PC-3 (cell line): ENCODE data around the gene ADAMTS15. TPM values are rescaled to one million over a fixed set of nuclear protein-coding genes. Genes with fewer than 3 reads are reported as not detected.

Experiments
- ATAC-seq: fragments of 200-7000 bp; cut with Tn5 transposase; 2 replicates; pipeline ENCODE4 v1.9.1; 2020; ENCODE audit warnings: mild to moderate bottlenecking, moderate library complexity
- BruUV-seq: library from RNA; stranded (reverse); fragments of 400-500 nt; replicated peaks from 2 replicates; lab custom pipeline; 2021; lab: Mats Ljungman, UMichigan
- CTCF ChIA-PET: fragments of 300-600 bp; sonication (Branson Sonifier 250); formaldehyde crosslinking; loops from one replicate; lab custom pipeline; 2022; ENCODE audit warnings: antibody characterized with exemption; lab: Charles Lee
- POLR2A ChIA-PET: fragments of 300-600 bp; sonication (Branson Sonifier 250); formaldehyde crosslinking; loops from one replicate; lab custom pipeline; 2022; ENCODE audit warnings: antibody characterized with exemption; ENCODE audit not compliant: unreplicated experiment; lab: Charles Lee
- DNase-seq: peaks from one replicate; pipeline ENCODE4 v3.0.0-alpha.2; 2015
- H2AFZ ChIP-seq: fragments of 300-600 bp; sonication (generic); 2 replicates; pipeline ENCODE4 v1.6.0; 2016; ENCODE audit warnings: antibody characterized with exemption, low read length
- H3F3A ChIP-seq: fragments of 300-600 bp; sonication (generic); one replicate; pipeline ENCODE4 v1.6.0; 2017; ENCODE audit warnings: antibody characterized with exemption, low read length, control low read depth, mild to moderate bottlenecking; ENCODE audit not compliant: unreplicated experiment
- H3K27ac ChIP-seq: fragments of 300-600 bp; sonication (generic); 2 replicates; pipeline ENCODE4 v1.5.1; 2016; ENCODE audit warnings: mild to moderate bottlenecking, low read length
- H3K27me3 ChIP-seq: fragments of 300-600 bp; sonication (generic); 2 replicates; pipeline ENCODE4 v1.6.1; 2016; ENCODE audit warnings: low read length, mixed read lengths
- H3K36me3 ChIP-seq: fragments of 300-600 bp; sonication (generic); 2 replicates; pipeline ENCODE4 v1.6.1; 2016; ENCODE audit warnings: low read depth, mixed run types, low read length, mixed read lengths
- H3K4me1 ChIP-seq: fragments of 300-600 bp; sonication (generic); 2 replicates; pipeline ENCODE4 v1.5.1; 2016; ENCODE audit warnings: low read length; ENCODE audit not compliant: insufficient read depth
- H3K4me2 ChIP-seq: fragments of 300-600 bp; sonication (generic); 2 replicates; pipeline ENCODE4 v1.6.0; 2016; ENCODE audit warnings: low read length
- H3K4me3 ChIP-seq: fragments of 300-600 bp; sonication (generic); 2 replicates; pipeline ENCODE4 v1.5.1; 2016; ENCODE audit warnings: mild to moderate bottlenecking, low read length, mixed read lengths
- H3K79me2 ChIP-seq: fragments of 300-600 bp; sonication (generic); 2 replicates; pipeline ENCODE4 v1.6.1; 2017; ENCODE audit warnings: low read length, mixed read lengths
- H3K9ac ChIP-seq: fragments of 300-600 bp; sonication (generic); 2 replicates; pipeline ENCODE4 v1.6.0; 2016; ENCODE audit warnings: mild to moderate bottlenecking, low read length
- H3K9me2 ChIP-seq: fragments of 300-600 bp; sonication (generic); replicated peaks from 2 replicates; pipeline ENCODE4 v1.6.1; 2016; ENCODE audit warnings: mixed run types, low read length, mixed read lengths
- H3K9me3 ChIP-seq: fragments of 300-600 bp; sonication (generic); 2 replicates; pipeline ENCODE4 v1.6.1; 2016; ENCODE audit warnings: low read length, mixed read lengths
- H4K20me1 ChIP-seq: fragments of 300-600 bp; sonication (generic); 2 replicates; pipeline ENCODE4 v1.6.1; 2016; ENCODE audit warnings: low read length, mixed read lengths
- CTCF ChIP-seq: fragments of 300-600 bp; sonication (generic); conservative IDR thresholded peaks from 2 replicates; pipeline ENCODE4 v1.5.1; 2017; ENCODE audit warnings: antibody characterized with exemption, low read depth, mild to moderate bottlenecking, low read length
- EZH2 ChIP-seq: fragments of 300-600 bp; sonication (generic); IDR thresholded peaks from one replicate; pipeline ENCODE4 v1.6.1; 2017; ENCODE audit warnings: antibody characterized with exemption, mild to moderate bottlenecking, low read length; ENCODE audit not compliant: unreplicated experiment
- EZH2phosphoT487 ChIP-seq: fragments of 300-600 bp; sonication (generic); IDR thresholded peaks from 2 replicates; pipeline ENCODE4 v1.6.1; 2018; ENCODE audit warnings: mild to moderate bottlenecking, antibody characterized with exemption, low read length, borderline replicate concordance
- intact Hi-C: fragments of 100-400 bp; cut with micrococcal nuclease; formaldehyde crosslinking; loops from 2 replicates; pipeline ENCODE4 v1.9.0; 2023
- total RNA-seq: library from RNA; depleted of rRNA; stranded (reverse); fragments of >200 nt; gene quantifications from 2 replicates; pipeline ENCODE4 v1.2.3, GENCODE V29; 2014

The ADAMTS15 gene
- total RNA-seq, 1 experiment from 2014 or later, result 16.8 TPM

GRCh38 chr11:130516554-130517505, 68.4 kb downstream of the ADAMTS15 start:
- Histone ChIP-seq H3F3A (no peaks in the 10 kb centered on the region), H3K27me3 (no peaks in the 10 kb centered on the region), H3K9me3 (no peaks in the 10 kb centered on the region), H3K4me2 (no peak overlapping the region), H3K4me3 (no peak overlapping the region), H3K79me2 (no peaks in the 10 kb centered on the region), H4K20me1 (no peaks in the 10 kb centered on the region), H3K36me3 (no peaks in the 10 kb centered on the region), H3K9me2 (no peaks in the 10 kb centered on the region; the same call in 1 of the 2 replicates), H3K9ac (no peak overlapping the region), H3K27ac (no peak overlapping the region), H3K4me1 (peaks cover 25% of the 10 kb centered on the region), H2AFZ (no peak overlapping the region)
- ATAC-seq (no peak), DNase-seq (no peak)
- TF ChIP-seq EZH2, result no peak
- no peak for TF ChIP-seq CTCF
- no peak for TF ChIP-seq EZH2phosphoT487
- no TSS peak for BruUV-seq
- intact Hi-C loops, result no loop called here
- CTCF ChIA-PET, result no interaction called here
- POLR2A ChIA-PET, result no interaction called here

- BruUV-seq, result no TSS peak
- H3F3A ChIP-seq, result no peaks in the 10 kb centered on the region
- no peak overlapping the region for H3K9ac ChIP-seq
- H2AFZ ChIP-seq, result no peak overlapping the region
- no peaks in the 10 kb centered on the region; the same call in 1 of the 2 replicates for H3K9me2 ChIP-seq
- DNase-seq (no peak), ATAC-seq (no peak)
- no peak overlapping the region for H3K4me2 ChIP-seq
- peaks cover 25% of the 10 kb centered on the region for H3K4me1 ChIP-seq
- ChIA-PET CTCF (no interaction called here), POLR2A (no interaction called here)
- no peaks in the 10 kb centered on the region for H3K36me3 ChIP-seq
- H4K20me1 ChIP-seq, result no peaks in the 10 kb centered on the region
- TF ChIP-seq EZH2phosphoT487 (no peak), CTCF (no peak), EZH2 (no peak)
- H3K27me3 ChIP-seq, result no peaks in the 10 kb centered on the region
- no peaks in the 10 kb centered on the region for H3K79me2 ChIP-seq
- intact Hi-C loops, result no loop called here
- H3K4me3 ChIP-seq, result no peak overlapping the region
- no peaks in the 10 kb centered on the region for H3K9me3 ChIP-seq
- H3K27ac ChIP-seq, result no peak overlapping the region
Measured at GRCh38 chr11:130518164-130518680, 69.8 kb downstream of the ADAMTS15 start.
